ENCODE data around the gene GPC1. TPM values are rescaled to one million over a fixed set of nuclear protein-coding genes. Genes with fewer than 3 reads are reported as not detected.

Gene GPC1
- total and polyA plus RNA-seq, 2 donors (not counting 1 experiment from before 2014, with no cell fraction given) = 147 to 218 TPM

- H4K20me1 ChIP-seq (ENCODE audit: control insufficient read depth, extremely low read depth, insufficient read depth, low read length) = no peaks in the 10 kb centered on the region
- no peak overlapping the region for H3K4me2 ChIP-seq (ENCODE audit: extremely low read depth, insufficient read depth, low read length)
- H3K27me3 ChIP-seq (ENCODE audit: control insufficient read depth, insufficient read depth, low read length) = no peaks in the 10 kb centered on the region
- no peak overlapping the region for H3K9ac ChIP-seq (ENCODE audit: insufficient read depth, low read length)
- H3K36me3 ChIP-seq (ENCODE audit: control insufficient read depth, insufficient read depth, low read length) = peaks cover 3% of the 10 kb centered on the region
- TF ChIP-seq EZH2 (IDR thresholded peaks at IDR 0.05; ENCODE audit: low read length, missing control alignments) = no peak
- TF ChIP-seq, protein P1, sequence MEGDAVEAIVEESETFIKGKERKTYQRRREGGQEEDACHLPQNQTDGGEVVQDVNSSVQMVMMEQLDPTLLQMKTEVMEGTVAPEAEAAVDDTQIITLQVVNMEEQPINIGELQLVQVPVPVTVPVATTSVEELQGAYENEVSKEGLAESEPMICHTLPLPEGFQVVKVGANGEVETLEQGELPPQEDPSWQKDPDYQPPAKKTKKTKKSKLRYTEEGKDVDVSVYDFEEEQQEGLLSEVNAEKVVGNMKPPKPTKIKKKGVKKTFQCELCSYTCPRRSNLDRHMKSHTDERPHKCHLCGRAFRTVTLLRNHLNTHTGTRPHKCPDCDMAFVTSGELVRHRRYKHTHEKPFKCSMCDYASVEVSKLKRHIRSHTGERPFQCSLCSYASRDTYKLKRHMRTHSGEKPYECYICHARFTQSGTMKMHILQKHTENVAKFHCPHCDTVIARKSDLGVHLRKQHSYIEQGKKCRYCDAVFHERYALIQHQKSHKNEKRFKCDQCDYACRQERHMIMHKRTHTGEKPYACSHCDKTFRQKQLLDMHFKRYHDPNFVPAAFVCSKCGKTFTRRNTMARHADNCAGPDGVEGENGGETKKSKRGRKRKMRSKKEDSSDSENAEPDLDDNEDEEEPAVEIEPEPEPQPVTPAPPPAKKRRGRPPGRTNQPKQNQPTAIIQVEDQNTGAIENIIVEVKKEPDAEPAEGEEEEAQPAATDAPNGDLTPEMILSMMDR (conservative IDR thresholded peaks at IDR 0.05 in 1 of 2, IDR thresholded peaks at IDR 0.05 in 1 of 2; ENCODE audit: low read depth in 1 of 2, low read length in 2 of 2) = no peak
- no peak overlapping the region for H3K27ac ChIP-seq (ENCODE audit: insufficient read depth, low read length)
- DNase-seq (ENCODE audit: low read depth in 2 of 2) = no peak
- peaks cover 24% of the 10 kb centered on the region for H3K79me2 ChIP-seq (ENCODE audit: control insufficient read depth, insufficient read depth, low read length)
- no peaks in the 10 kb centered on the region for H3K9me3 ChIP-seq (ENCODE audit: control insufficient read depth, insufficient read depth, low read depth, low read length)
- H3K4me3 ChIP-seq (replicated peaks in 1 of 4; ENCODE audit: control extremely low read depth in 1 of 4, insufficient read depth in 1 of 4, low read depth in 3 of 4, low read length in 4 of 4) = no peak overlapping the region
- H2AFZ ChIP-seq (ENCODE audit: low read length) = no peak overlapping the region
- peaks cover 10% of the 10 kb centered on the region for H3K4me1 ChIP-seq (ENCODE audit: control insufficient read depth, extremely low read depth, insufficient read depth, low read length)
Measured at GRCh38 chr2:240455272-240455646, 19.8 kb downstream of the GPC1 start.

DNA sequence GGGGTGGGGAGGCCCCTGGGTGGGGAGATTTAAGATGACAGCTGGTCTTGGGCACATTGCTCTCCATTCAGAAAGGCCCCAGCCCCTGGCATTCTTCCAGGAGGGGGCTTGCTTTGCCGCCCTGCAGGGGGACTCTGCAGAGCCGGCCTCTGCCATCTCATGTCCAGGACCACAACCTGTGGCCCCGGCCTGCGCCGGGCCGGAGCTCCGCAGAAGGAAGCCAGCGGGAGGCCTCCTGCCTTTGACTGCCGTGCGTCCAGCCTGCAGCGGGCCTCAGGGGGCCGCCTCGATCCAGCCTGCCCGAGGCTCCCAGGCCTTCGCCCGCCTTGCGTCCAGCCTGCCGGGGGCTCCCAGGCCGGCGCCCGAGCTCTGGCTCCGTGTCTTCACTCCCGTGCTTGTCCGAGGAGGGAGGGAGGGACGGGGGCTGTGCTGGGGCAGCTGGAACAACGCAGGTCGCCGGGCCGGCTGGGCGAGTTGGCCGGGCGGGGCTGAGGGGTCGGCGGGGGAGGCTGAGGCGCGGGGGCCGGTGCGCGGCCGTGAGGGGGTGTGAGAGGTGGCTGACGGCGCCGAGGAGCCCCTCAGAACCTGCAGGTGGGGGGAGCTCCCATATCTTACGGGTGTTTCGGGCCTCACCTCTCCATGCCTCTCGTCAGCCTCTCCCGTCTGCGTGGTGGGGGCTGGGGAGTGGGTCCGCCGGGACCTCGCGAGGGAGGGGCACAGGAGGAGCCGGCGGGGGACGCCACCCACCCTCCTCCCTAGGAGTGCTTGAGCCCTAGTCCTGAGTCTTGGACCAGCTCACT lies 20.4 kb downstream of the GPC1 start:
- Histone ChIP-seq H3K27me3 (ENCODE audit: control insufficient read depth, insufficient read depth, low read length) (no peaks in the 10 kb centered on the region), H3K4me2 (ENCODE audit: extremely low read depth, insufficient read depth, low read length) (no peak overlapping the region), H3K4me3 (replicated peaks in 1 of 4; ENCODE audit: control extremely low read depth in 1 of 4, insufficient read depth in 1 of 4, low read depth in 3 of 4, low read length in 4 of 4) (no peak overlapping the region), H3K4me1 (ENCODE audit: control insufficient read depth, extremely low read depth, insufficient read depth, low read length) (peaks cover 7% of the 10 kb centered on the region), H3K79me2 (ENCODE audit: control insufficient read depth, insufficient read depth, low read length) (peaks cover 20% of the 10 kb centered on the region), H3K9me3 (ENCODE audit: control insufficient read depth, insufficient read depth, low read depth, low read length) (no peaks in the 10 kb centered on the region), H3K36me3 (ENCODE audit: control insufficient read depth, insufficient read depth, low read length) (peaks cover 3% of the 10 kb centered on the region), H3K27ac (ENCODE audit: insufficient read depth, low read length) (no peak overlapping the region), H4K20me1 (ENCODE audit: control insufficient read depth, extremely low read depth, insufficient read depth, low read length) (no peaks in the 10 kb centered on the region), H2AFZ (ENCODE audit: low read length) (no peak overlapping the region), H3K9ac (ENCODE audit: insufficient read depth, low read length) (no peak overlapping the region)
- TF ChIP-seq, protein P1 (conservative IDR thresholded peaks at IDR 0.05 in 1 of 2, IDR thresholded peaks at IDR 0.05 in 1 of 2; ENCODE audit: low read depth in 1 of 2, low read length in 2 of 2) = no peak
- no peak for TF ChIP-seq EZH2 (IDR thresholded peaks at IDR 0.05; ENCODE audit: low read length, missing control alignments)
- DNase-seq (ENCODE audit: low read depth in 2 of 2) = no peak

- Histone ChIP-seq H3K4me1 (ENCODE audit: control insufficient read depth, extremely low read depth, insufficient read depth, low read length) (peaks cover 4% of the 10 kb centered on the region), H3K4me3 (replicated peaks in 1 of 4; ENCODE audit: control extremely low read depth in 1 of 4, insufficient read depth in 1 of 4, low read depth in 3 of 4, low read length in 4 of 4) (no peak overlapping the region), H3K4me2 (ENCODE audit: extremely low read depth, insufficient read depth, low read length) (no peak overlapping the region), H3K9me3 (ENCODE audit: control insufficient read depth, insufficient read depth, low read depth, low read length) (no peaks in the 10 kb centered on the region), H2AFZ (ENCODE audit: low read length) (no peak overlapping the region), H3K27me3 (ENCODE audit: control insufficient read depth, insufficient read depth, low read length) (no peaks in the 10 kb centered on the region), H3K27ac (ENCODE audit: insufficient read depth, low read length) (no peak overlapping the region), H4K20me1 (ENCODE audit: control insufficient read depth, extremely low read depth, insufficient read depth, low read length) (no peaks in the 10 kb centered on the region), H3K36me3 (ENCODE audit: control insufficient read depth, insufficient read depth, low read length) (peaks cover 3% of the 10 kb centered on the region), H3K9ac (ENCODE audit: insufficient read depth, low read length) (no peak overlapping the region), H3K79me2 (ENCODE audit: control insufficient read depth, insufficient read depth, low read length) (peaks cover 16% of the 10 kb centered on the region)
- TF ChIP-seq, protein P1 (conservative IDR thresholded peaks at IDR 0.05 in 1 of 2, IDR thresholded peaks at IDR 0.05 in 1 of 2; ENCODE audit: low read depth in 1 of 2, low read length in 2 of 2) = no peak
- TF ChIP-seq EZH2 (IDR thresholded peaks at IDR 0.05; ENCODE audit: low read length, missing control alignments) = no peak
- DNase-seq (ENCODE audit: low read depth in 2 of 2) = no peak
Measured at GRCh38 chr2:240456447-240457222, 21.2 kb downstream of the GPC1 start.

Data from fibroblast of lung (primary cell).